GM21360 (cell line): ENCODE data around the gene DNAJB4.
"Not testable (repeated sequence)": the region's sequence is repeated elsewhere in the genome, so short reads cannot be mapped to it uniquely, and the experiment has no call there.

Experiments
- ATAC-seq: cut with Tn5 transposase; IDR thresholded peaks from one replicate; pipeline ENCODE4 v1.9.1; 2021; ENCODE audit warnings: mild to moderate bottlenecking, moderate library complexity; ENCODE audit not compliant: unreplicated experiment

The DNAJB4 gene

DNA sequence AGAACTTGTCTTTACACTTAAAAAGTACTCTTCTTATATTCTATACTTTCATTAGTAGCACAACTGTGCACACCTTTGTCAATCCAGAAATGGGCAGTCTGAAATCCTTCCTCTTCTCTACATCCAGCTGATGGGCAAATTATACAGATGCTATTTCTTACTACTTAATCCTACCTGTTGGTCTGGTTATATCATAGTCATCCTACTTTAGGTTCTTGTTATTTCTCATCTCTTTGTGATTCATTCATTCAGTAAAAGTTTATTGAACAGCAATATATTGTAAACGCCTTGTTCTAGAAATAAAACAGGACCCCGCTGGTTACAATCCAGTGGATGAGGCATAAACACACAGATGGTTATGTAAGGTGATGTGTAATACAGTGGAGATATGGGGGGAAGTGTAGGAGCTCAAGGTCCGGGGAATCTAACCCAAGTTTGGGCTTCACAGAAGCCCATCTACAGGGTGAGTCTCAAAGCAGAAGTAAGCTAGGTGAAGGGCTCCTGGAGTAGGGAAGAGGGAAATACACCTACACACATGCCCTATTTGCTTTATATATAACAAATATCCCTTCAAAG, 14.0 kb upstream of the DNAJB4 start:
- no peak for ATAC-seq

DNA sequence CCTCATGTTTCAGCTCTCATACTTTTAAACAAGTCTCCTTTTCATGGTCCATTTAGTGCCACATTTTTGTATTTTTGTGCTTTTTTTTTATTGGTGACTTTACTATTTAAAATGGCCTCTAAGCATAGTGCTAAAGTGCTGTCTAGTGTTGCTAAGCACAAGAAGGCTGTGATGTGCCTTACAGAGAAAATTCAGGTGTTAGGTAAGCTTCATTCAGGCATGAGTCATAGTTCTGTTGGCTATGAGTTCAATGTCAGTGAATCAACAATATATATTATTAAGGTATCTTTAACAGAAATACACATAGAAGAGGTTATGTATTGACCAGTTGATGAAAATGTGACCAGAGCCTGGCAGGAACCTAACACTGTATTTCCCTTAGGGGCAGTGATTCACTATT, 13.1 kb upstream of the DNAJB4 start:
- no peak for ATAC-seq

DNA sequence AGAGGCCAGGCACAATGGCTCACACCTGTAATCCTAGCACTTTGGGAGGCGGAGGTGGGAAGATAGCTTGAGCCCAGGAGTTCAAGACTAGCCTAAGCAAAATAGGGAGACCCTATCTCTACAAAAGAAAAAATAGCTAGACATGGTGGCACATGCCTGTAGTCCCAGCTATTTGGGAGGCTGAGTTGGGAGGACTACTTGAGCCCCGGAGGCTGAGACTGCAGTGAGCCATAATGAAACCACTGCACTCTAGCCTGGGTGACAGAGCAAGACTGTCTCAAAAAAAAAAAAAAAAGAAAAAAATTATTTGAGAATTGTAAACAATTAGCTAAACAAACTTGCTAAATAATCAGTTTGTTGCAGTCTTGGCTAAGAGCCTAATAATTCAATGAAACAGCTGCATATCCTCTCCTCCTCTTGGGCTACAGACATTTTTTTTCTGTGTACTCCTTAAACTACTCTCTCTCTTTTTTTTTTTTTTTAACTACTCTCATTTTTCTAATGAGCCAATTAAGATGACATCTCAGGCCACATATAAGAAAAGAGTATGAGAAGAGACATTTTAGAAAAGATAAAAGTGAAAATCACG, 10.5 kb upstream of the DNAJB4 start:
- no peak for ATAC-seq

DNA sequence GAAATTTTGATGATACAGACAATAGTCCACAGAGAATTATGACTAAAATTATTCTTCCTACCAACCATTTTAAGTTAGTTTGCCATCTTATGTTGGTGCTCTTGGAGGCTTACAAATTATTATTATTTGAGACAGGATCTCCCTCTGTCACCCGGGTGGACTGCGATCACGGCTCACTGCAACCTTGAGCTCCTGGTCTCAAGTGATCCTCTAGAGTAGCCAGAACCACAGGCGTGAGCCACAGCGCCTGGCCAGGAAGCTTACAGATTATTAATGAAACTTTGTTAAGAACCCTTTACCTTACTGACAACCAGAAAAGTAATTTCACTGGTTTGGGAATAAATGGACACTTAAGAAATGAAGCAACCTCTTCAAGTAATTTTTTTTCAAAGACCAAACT, 8.0 kb upstream of the DNAJB4 start:
- no peak for ATAC-seq

DNA sequence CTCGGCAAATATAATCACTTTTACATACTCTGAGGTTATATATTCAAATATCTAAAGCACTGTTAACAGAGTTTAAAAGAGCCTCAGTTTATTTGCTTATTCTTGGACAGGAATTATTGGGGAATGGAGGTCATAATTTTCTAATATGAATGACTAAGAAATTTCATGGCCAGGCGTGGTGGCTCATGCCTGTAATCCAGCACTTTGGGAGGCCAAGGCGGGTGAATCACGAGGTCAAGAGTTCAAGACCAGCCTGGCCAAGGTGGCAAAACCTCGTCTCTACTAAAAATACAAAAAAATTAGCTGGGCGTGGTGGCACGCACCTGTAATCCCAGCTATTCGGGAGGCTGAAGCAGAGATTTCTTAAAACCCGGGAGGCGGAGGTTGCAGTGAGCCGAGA, 4.2 kb upstream of the DNAJB4 start:
- not testable (repeated sequence) for ATAC-seq

DNA sequence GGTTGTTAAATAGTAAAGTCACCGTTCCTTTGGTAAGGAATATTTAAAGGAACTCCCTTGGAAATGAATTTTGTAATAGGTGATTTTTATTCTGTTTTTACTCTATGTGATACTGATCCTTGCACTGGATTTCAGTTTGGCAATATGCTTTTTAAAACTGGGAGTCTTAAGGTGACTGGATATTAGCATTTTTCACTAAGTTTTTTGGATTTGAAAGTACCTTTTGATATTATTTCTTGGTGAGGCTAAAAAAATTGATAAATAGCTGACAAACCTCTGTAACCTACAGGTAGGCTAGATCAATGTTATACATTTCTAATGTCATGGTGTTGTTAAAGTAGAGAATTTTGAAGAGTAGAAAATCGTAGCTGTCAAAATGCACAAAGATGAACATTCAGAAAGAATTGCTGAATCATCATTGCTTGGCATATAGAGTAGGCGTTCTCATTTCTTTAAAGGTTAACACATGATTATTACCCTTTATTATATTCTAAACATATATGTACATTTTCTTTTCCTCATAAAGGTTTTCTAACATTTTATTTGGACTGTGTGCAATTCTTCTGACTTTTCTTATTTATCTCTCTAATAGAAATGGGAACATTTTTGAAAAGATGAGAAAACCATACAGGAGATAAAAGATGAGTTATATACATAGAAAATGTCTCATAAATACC, 1.5 kb upstream of the DNAJB4 start:
- no peak for ATAC-seq

DNA sequence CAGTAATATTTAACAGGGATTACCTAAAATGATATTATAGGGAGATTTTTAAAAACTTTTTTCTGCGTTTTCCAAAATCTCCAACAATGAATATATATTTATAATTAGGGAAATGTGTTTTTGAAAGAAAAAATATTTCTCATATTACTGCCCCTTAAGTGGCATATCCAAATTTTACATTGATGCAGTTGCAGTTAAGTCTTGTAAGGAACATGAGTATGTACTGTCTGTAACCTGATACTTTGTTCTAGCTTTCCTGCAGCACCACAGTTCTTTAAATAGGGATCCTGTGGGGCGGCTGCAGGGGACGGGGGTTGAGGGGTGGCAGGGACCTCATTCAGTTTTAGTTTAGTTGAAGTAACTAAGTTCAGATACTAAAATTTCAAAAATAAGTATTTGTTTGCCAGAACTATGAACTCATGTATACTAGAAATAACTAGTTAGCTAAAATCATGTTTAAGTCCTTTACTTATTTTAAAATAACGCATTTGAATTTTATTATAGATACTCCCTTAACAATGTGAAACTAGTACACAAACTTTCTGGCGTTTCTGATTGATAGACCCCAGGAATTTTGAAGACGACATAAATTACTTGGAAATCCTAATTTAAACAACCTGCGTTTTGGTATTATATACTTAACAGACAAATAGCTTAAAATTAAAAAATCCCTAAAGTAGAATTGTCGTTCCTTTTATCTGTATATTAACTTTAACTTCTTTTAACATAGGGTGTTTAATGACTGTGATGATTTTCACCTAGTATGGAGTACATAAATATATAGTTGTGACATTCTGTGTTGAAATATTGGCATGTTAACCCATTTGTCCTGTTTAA, 639 bp upstream of the DNAJB4 start:
- ATAC-seq, result peak; percentile 50

DNA sequence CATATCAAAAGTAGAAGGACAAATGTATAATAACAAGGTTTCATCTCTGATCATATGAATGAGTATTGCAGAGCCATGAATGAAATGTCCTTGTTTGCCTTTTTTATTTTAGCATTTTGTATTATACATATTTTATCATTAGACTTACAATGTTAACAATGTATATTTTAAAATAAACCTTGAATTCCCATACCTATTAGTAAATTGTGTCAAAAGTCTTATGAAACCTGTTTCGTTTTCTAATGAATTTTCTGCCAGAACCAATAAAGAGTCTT, 646 bp downstream of the DNAJB4 start:
- no peak for ATAC-seq

DNA sequence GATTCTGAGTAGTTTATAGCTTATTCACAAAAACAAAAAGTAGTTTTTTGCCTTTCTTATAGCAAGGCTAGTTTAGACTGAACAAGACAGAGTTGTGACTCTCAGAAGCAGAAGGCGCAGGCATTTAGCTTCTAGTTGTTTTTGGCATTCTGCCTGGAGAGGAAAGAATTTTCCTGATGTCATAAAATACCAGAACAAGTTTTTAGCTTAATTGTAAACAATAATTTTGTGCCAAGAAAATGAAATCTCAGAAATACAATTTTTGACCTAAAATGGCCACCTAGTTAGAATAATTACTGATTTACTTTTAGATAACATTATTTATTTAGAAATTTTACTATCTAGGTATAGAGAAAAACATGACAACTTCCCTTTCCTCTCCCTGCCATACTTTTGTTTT, 1.0 kb downstream of the DNAJB4 start:
- no peak for ATAC-seq

DNA sequence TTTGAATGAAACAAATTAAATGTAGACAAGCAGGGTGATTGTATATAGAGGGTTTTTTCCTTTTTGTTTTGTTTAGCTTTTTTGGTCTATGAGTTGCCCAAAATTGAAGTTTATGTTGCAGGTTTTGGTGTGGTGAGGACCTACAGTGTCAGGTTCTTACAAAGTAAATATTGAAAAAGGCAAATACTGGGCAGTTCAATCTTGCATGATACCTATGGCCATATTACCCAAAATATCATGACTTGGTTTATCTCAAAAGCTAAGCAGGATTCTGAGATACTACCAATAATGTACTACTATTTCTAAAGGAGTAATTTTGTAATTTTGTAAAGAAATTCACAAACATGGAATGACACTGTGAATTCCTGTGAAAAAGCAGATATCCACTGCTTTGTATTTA, 1.8 kb downstream of the DNAJB4 start:
- no peak for ATAC-seq

DNA sequence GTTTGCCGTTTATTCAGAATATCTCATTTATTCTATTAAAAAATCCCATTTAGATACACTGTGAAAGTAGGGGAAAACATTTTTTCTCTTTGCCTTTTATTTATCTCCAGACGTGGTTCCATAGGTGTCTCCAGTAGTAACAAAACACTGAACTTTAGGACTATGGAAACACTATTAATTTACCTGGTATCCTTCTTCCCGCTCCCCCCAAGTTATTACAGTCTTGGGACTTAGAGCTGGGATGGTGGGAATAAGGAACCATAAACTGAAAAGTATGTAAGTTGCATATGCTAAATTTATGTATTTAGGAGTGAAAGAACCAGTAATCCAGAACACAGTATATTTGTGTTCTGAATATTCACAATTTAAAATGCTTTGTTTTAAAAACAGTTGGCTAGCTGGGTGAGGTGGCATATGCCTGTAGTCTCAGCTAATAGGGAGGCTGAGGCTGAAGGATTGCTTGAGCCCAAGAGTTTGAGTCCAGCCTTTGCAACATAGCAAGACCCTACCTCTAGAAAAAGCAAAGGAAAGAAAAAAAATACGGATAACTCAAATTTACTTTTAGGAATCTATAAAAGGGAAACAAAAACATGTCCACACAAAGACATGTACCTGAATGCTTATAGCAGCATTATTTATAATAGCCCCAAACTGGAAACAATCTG, 3.1 kb downstream of the DNAJB4 start:
- ATAC-seq, result no peak

DNA sequence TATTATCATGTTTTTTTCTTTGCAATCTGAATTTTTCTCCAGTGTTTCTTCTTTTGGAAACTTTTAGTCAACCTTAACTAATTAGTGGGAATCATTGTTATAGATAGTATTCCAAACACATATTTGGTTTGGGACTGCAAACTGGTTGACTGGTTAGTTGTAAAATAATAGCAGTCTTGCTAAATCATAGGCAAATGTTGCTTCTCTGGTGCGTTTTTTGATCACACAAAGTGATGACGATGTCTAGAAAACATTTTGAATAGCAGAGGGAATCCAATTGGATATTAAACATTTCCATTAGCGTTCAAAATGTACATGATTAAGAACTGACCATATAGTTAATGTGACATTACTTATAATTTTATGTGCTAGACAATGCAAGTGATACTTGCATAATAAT, 4.5 kb downstream of the DNAJB4 start:
- ATAC-seq, result no peak

DNA sequence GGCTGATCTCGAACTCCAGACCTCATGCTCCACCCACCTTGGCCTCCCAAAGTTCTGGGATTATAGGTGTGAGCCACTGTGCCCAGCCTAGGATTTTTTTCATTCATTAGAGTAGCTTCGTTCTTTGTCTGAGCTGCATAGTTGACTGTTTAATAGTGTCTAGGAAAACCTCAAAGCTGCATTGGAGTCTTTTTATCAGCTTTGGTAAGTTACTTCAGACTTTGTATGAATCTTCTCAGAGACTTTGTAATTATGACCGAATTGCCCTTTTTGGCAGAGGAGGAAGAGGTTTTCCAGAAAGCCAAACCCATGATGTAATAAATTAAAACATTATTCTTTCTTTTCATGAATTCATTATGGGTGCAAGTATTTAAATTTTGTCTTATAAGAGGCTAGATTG, 5.1 kb downstream of the DNAJB4 start:
- no peak for ATAC-seq

DNA sequence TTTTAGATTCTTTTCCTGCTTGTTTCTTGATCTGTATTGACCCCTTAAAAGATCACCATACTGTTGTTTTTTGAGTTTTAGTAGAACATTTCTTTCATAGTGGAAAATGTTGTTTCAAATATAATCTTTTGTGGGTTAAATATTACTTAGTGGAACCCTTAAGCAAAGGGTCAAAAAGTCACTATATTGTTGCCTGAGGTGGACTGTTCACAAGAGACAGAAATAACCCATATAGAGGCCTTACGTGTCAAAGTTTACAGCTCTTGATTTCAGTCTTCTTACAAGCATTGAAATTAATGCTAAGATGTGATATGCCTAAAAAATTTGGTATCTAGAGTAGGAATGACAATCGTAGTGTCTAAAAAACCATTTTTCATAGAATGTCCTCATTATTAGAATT, 6.3 kb downstream of the DNAJB4 start:
- no peak for ATAC-seq

DNA sequence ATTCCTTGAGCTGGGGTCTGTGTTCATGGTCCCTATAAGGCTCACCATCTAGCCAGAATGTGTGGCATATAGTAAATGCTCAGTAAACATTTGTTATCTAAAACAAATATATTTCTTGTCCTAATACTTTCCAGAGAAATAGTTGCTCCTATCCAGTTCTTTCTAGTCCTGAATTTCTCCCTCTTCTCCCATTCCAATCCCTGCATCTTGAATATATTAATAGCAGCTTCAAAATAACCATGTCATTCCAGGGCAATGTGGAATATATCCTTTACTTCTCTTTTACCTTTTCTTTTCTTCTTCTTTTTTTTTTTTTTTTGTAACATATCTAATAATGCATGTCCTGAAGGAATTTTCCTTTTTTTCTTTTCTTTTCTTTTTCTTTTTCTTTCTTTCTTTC, 10.4 kb downstream of the DNAJB4 start:
- no peak for ATAC-seq

DNA sequence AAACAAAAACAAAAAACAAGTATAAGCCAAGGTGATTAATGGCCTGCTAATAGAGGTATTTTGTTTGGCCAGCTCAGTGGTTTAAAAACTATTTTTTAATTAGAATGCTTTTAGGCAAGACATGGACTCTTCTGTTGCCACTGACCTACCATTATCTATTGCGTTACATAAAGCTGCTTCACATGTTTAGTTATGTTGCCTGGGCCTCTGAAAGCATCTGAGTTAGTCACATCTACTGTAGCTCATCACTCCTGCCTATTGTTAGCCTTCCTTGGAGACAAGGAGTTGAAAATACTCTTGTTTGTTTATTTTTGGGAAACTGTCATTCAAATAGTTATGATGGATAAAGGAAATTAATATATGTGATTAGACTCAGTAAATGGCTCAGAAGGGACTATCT, 14.3 kb downstream of the DNAJB4 start:
- no peak for ATAC-seq

DNA sequence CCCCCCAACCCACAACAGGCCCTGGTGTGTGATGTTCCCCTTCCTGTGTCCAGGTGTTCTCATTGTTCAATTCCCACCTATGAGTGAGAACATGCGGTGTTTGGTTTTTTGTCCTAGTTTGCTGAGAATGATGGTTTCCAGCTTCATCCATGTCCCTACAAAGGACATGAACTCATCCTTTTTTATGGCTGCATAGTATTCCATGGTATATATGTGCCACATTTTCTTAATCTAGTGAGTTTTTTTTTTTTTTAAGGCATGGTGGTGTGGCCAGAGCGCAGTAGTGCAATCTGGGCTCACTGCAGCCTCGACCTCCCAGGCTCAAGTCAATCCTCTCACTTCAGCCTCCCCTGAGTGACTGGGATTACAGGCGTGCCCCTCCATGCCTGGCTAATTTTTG, 16.4 kb downstream of the DNAJB4 start:
- ATAC-seq, result not testable (repeated sequence)

DNA sequence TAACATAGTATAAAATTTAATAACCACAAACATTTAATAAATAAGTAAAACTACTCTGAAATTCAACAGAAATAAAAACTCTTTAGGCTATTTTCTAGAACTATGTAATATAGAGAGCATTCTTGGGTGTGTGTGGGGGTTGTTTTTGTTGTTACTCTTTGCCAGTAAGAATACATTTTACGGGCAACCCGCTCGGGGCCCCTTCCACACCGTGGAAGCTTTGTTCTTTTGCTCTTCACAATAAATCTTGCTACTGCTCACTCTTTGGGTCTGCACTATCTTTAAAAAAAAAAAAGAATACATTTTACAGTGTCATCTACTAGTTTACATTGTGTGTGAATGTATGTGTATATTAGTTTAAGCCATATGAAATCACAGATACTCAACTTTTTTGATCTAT, 25.1 kb downstream of the DNAJB4 start:
- ATAC-seq, result no peak

DNA sequence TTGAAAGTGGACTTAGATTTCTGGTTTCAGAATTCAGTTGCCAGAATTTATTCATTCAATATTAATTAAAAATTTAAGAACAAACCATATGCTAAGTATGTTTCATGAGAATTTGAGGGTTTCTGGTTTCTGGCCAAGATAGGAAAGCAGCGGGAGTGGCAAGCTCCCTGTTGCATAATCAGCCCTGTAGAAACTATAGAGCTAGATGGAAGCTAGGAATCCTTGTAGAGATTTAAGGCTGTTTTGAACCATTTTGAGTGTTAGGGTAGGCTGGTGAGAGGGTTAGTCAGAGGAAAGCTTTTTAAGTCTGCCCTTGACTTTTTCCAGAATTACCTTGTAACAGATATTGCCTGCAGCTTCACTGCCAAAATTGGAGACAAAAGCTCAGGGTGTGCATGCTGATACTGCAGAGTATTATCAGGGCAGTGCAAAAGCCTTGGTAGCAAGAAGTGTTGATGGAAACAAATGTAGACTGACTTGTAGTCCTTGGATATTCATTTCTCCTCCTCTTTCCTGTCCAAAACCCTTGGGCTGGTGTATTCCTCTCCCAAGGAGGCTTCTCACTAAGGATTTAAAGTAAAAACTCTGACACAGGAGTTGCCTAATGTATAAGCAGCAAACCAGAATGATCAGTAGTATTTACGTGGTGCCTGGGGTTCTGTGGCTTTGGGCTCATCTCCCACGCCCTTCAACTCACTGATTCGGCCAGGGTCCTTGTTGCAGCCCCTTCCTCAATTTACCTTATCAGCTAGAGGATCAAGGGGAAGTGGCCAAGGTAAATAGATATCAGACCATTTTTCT, 28.5 kb downstream of the DNAJB4 start:
- ATAC-seq, result no peak

DNA sequence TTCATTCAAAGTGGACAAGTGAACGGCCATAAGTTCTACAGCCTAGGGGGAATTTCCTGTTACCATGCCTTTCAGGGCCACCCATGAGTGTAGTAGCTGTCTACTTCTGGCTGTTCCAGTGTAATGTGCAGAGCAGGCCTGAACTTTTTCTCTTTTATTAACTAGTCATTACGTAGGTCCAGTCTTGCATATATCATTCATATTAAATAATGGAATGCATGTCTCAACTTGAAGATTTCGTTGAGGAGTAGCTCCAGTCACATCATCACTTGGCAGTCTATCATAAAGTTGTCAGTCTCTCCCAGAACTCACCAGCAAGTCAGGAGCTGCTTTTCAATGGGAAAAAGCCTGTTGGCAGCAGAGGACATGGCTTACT, 29.0 kb downstream of the DNAJB4 start:
- no peak for ATAC-seq

DNA sequence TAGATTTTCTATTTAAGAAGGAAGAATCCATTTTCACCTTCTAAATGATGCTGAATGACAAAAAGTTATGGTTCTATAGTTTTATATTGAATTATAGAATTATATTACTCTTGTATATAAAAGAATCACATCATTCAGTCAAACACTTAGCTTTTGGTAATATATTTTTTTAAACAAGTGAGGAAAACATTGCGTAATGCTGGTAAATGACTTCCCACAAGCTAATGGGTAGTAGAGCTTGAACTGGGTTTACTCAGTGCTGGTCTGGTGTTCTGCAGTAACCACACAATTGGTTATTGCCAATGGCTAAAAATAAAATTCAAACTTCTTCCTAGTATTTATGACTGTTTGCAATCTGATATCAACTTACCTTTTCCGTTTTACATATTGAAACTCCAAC, 30.4 kb downstream of the DNAJB4 start:
- ATAC-seq, result no peak
